AG09309 (cell line): ENCODE results near the gene USP48.
"Not testable (repeated sequence)": the region's sequence is repeated elsewhere in the genome, so short reads cannot be mapped to it uniquely, and the experiment has no call there.

ENCODE experiments used
- DNase-seq: peaks from one replicate; pipeline ENCODE4 v3.0.0-alpha.2; 2010; ENCODE audit warnings: low read depth
- H3K4me3 ChIP-seq: 2 replicates; pipeline ENCODE4 v1.5.1; 2011; ENCODE audit warnings: mild to moderate bottlenecking, low read depth, low read length, moderate library complexity; ENCODE audit not compliant: control insufficient read depth
- TF ChIP-seq, protein P1 (sequence below): IDR thresholded peaks from 2 replicates; pipeline ENCODE4 v1.5.1; 2011; ENCODE audit warnings: mild to moderate bottlenecking, low read depth, low read length, inconsistent platforms; ENCODE audit not compliant: insufficient read depth, control insufficient read depth; ENCODE audit errors: missing control alignments

USP48 gene

DNA sequence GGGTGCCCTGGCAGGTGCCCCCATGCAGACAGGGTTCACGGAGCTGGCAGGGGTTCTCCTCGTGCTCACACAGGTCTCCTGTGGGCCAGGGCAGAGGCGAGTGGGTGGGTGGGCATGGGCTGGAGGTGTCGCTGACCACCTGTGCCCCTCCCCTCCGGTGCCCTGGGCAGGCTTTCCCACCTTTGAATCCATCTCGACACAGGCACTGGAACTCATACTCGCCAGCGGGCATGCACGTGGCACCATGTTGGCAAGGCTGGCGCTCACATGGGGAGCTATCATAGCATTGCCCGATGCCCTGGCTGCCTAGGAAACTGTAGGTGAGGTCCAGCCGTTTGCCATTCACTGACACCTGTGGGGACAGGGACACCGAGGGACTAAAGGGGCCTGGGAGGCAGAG is 45.1 kb upstream of the USP48 start:
- H3K4me3 ChIP-seq = no peak overlapping the region
- TF ChIP-seq, protein P1, sequence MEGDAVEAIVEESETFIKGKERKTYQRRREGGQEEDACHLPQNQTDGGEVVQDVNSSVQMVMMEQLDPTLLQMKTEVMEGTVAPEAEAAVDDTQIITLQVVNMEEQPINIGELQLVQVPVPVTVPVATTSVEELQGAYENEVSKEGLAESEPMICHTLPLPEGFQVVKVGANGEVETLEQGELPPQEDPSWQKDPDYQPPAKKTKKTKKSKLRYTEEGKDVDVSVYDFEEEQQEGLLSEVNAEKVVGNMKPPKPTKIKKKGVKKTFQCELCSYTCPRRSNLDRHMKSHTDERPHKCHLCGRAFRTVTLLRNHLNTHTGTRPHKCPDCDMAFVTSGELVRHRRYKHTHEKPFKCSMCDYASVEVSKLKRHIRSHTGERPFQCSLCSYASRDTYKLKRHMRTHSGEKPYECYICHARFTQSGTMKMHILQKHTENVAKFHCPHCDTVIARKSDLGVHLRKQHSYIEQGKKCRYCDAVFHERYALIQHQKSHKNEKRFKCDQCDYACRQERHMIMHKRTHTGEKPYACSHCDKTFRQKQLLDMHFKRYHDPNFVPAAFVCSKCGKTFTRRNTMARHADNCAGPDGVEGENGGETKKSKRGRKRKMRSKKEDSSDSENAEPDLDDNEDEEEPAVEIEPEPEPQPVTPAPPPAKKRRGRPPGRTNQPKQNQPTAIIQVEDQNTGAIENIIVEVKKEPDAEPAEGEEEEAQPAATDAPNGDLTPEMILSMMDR = no peak

GRCh38 chr1:21827141-21827679 is 44.3 kb upstream of the USP48 start:
- TF ChIP-seq, protein P1 = no peak
- H3K4me3 ChIP-seq = no peak overlapping the region
- no peak for DNase-seq

More for the DNA sequence above, 45.1 kb upstream of the USP48 start:
- no peak for DNase-seq

GRCh38 chr1:21826694-21827093 is 43.7 kb upstream of the USP48 start:
- not testable (repeated sequence) for DNase-seq

GRCh38 chr1:21825393-21825792 is 42.4 kb upstream of the USP48 start:
- no peak for DNase-seq
- H3K4me3 ChIP-seq = no peak overlapping the region
- TF ChIP-seq, protein P1 = no peak

More at GRCh38 chr1:21826694-21827093, 43.7 kb upstream of the USP48 start:
- not testable (repeated sequence) for H3K4me3 ChIP-seq

DNA sequence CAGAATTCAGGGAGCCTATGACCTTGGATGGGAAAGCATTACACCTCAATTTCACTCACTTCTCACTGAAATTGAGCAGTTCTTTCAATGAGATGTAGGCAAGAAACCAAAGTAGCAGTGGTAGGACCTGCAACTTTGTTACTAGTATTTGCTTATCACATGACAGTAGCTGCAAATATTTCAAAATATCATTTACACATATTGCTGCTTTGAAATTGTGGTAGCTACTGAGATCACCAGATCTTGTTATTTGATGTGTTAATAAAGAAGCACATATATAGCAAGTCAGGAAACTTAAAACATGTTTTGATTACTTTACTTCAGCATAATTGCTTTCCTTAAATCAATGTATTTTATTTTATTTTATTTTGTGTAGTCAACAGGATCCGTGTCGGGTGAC is 42.0 kb upstream of the USP48 start:
- DNase-seq = no peak
- TF ChIP-seq, protein P1 = no peak
- no peak overlapping the region for H3K4me3 ChIP-seq

DNA sequence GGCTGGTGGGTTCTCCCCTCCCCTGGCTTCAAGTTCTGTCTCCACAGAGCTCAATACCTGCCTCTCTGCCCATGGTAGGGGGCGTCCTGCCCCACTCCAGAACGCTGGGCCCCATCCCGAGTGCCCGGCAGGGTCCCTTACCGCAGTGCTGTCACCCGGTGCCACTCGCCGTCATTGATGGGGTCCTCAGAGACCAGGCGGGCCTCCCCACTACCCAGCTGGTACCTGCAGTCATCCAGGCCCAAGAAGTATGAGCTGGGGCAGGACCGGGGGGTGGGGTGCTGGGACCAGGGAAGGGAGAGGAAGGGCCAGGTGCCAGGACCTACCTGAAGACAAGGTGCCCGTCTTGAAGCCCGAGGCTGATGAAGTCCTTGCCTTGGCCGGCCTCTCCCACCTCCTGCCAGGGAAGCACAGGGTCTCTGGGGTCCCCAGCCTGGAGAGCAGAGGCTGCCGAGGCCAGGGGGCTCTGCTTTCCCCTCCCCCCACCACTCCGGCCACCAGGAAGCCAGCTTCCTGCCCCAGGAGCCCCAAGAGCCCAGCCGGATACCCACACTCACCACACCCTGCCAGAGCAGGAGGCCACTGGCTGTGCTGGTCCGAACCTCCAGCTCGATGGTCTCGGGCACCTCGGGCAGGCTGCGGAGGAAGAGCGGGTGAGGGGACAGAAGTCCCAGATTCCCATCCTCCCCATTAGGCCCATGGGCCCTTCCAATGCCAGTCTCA is 41.2 kb upstream of the USP48 start:
- TF ChIP-seq, protein P1 = no peak
- no peak overlapping the region for H3K4me3 ChIP-seq
- DNase-seq = no peak

DNA sequence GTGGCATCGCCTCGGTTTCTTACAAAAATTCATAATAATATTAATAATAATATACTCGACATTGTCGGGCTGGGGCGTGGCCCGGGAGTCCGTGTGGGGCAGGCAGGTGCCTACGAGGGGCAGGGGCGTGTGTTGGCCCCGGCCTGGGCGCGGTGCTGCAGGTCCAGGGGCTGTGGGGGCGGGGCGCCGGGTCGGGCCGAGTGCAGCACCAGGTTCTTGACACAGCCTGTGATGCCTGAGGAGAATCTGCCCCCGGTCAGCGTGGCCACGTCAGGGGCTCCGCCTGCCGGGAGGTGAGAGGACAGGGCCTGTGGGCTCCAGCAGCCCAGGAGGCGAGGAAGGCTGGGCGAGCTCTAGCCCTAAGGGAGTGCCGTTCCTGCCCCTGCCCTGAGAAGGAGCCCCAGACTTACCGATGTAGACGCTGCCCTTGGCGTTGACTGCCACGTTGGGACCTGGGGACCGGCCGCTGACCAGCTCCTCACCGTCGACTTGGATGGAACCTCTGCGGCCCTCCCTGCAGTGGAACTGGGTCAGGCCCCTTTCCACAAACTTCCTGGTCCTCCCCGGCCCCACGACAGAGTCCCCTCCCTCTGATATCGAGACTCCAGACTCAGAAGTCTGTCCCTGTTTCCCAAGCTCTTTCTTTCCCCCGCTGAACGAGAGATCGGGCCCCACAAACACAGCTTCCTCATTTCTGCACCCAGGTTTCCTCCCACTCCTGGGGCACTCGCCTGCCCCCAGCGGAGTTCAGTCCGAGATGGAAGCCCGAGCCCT is 40.4 kb upstream of the USP48 start:
- TF ChIP-seq, protein P1 = no peak
- DNase-seq = no peak
- H3K4me3 ChIP-seq = no peak overlapping the region
